ENCODE results near the gene ADCK1.

The ADCK1 gene

DNA sequence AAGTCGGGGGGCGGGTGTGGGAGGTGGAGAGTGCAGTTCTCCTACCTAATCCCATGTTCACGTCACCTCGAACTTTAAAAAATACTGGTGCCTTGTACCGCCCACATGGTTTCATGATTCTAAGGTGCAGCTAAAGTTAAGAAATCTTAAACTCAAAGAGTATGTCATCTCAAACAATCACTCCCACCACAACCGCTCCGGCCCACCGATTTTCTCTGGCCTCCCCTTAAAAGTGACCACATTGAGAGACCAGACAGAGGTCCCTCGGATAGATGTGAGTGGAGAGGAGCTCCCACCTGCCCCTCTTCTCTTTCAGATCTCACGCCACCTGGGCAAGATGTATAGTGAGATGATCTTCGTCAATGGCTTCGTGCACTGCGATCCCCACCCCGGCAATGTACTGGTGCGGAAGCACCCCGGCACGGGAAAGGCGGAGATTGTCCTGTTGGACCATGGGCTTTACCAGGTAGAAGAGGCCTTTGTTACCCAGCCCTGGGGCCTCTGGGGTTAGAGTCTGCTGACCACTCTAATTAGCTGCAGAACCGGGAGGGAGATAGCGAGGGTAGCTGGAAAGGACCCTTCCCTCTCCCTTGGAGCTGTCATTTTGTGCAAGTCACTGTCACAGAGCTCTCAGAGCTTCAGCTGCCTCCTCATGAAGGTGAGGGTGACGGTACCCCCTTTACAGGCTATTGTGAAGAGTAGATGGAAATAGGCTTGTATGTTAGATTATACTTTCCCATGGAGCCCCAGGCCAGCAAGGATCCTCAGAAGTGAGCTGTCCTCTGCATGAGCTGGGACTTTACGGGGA lies 124.4 kb downstream of the ADCK1 start:
- H3K4me3 ChIP-seq (ENCODE audit: low read length): no peak overlapping the region
- no peak for DNase-seq (ENCODE audit: low read depth)
- TF ChIP-seq, protein P1, sequence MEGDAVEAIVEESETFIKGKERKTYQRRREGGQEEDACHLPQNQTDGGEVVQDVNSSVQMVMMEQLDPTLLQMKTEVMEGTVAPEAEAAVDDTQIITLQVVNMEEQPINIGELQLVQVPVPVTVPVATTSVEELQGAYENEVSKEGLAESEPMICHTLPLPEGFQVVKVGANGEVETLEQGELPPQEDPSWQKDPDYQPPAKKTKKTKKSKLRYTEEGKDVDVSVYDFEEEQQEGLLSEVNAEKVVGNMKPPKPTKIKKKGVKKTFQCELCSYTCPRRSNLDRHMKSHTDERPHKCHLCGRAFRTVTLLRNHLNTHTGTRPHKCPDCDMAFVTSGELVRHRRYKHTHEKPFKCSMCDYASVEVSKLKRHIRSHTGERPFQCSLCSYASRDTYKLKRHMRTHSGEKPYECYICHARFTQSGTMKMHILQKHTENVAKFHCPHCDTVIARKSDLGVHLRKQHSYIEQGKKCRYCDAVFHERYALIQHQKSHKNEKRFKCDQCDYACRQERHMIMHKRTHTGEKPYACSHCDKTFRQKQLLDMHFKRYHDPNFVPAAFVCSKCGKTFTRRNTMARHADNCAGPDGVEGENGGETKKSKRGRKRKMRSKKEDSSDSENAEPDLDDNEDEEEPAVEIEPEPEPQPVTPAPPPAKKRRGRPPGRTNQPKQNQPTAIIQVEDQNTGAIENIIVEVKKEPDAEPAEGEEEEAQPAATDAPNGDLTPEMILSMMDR (conservative IDR thresholded peaks at IDR 0.05; ENCODE audit: low read length): no peak

GRCh38 chr14:77926942-77927341 lies 127.0 kb downstream of the ADCK1 start:
- no peak overlapping the region for H3K4me3 ChIP-seq (ENCODE audit: low read length)
- no peak for DNase-seq (ENCODE audit: low read depth)
- TF ChIP-seq, protein P1 (conservative IDR thresholded peaks at IDR 0.05; ENCODE audit: low read length): no peak

- no peak for DNase-seq (ENCODE audit: low read depth)
- no peak overlapping the region for H3K4me3 ChIP-seq (ENCODE audit: low read length)
- TF ChIP-seq, protein P1 (conservative IDR thresholded peaks at IDR 0.05; ENCODE audit: low read length): no peak
These were observed 131.5 kb downstream of the ADCK1 start for GRCh38 chr14:77931441-77931840.

DNA sequence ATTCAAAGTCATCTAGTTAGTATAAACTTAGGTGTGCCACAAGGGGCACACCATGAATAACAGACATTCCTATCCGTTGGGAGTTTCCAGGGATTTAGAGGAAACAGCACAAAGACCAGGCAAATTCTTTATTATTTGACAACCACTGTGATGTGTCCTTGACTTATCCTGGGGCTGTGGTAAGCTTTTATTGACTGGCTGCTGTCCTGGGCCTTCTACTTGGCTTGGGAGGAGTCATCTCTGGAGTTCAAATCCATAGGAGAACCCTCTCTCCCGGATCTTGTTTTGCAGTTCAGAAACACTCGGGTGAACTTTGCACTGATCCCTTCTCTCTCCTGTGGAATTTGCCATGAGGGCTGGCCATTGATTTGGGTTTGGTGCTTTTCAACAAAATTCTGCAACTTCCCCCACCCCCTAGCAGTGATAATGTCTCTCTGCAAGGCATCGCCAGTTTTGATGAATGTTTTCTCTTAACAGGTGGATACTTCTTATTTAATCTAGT lies 136.3 kb downstream of the ADCK1 start:
- H3K4me3 ChIP-seq (ENCODE audit: low read length): no peak overlapping the region
- no peak for DNase-seq (ENCODE audit: low read depth)
- TF ChIP-seq, protein P1 (conservative IDR thresholded peaks at IDR 0.05; ENCODE audit: low read length): no peak

DNA sequence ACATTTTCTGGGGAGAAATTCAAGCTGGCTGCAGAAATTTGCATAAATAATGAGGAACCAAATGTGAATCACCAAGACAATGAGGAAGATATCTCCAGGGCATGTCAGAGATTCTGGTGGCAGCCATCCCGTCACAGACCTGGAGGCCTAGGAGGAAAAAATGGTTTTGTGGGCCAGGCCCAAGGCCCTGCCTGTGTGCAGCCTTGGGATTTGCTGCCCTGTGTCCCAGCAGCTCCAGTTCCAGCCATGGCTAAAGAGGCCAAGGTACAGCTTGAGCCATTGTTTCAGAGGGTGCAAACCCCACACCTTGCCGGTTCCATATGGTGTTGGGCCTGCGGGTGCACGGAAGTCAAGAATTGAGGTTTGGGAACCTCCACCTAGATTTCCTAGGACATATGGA lies 147.5 kb downstream of the ADCK1 start:
- TF ChIP-seq, protein P1 (conservative IDR thresholded peaks at IDR 0.05; ENCODE audit: low read length): no peak
- no peak for DNase-seq (ENCODE audit: low read depth)
- no peak overlapping the region for H3K4me3 ChIP-seq (ENCODE audit: low read length)

- peak; percentile 20 for DNase-seq (ENCODE audit: low read depth)
- H3K4me3 ChIP-seq (ENCODE audit: low read length): no peak overlapping the region
- TF ChIP-seq, protein P1 (conservative IDR thresholded peaks at IDR 0.05; ENCODE audit: low read length): no peak
These were observed 150.6 kb downstream of the ADCK1 start for GRCh38 chr14:77950371-77951063.

All from AG10803 (cell line).